CD4-positive, alpha-beta memory T cell (primary cell): ENCODE results near the gene TLCD4. TPM values are rescaled to one million over a fixed set of nuclear protein-coding genes. Genes with fewer than 3 reads are reported as not detected.
"Not testable (repeated sequence)": the region's sequence is repeated elsewhere in the genome, so short reads cannot be mapped to it uniquely, and the experiment has no call there.

Experiments
- CTCF ChIA-PET: fragments of 350-600 bp; sonication (Branson Sonifier 250); formaldehyde crosslinking; loops from one replicate; lab custom pipeline; 2021; ENCODE audit warnings: inconsistent platforms; ENCODE audit not compliant: partially characterized antibody; lab: Charles Lee
- POLR2A ChIA-PET: fragments of 350-600 bp; sonication (Branson Sonifier 250); formaldehyde crosslinking; loops from one replicate; lab custom pipeline; 2021; ENCODE audit not compliant: partially characterized antibody; lab: Charles Lee
- DNase-seq, 5 donors: peaks; one replicate each; pipeline versions ENCODE4 v3.0.0 to v3.0.0-alpha.2; 2020 to 2022; ENCODE audit warnings: mixed read lengths in 1 of 5
- H3K27ac ChIP-seq: one replicate; pipeline ENCODE4 v1.7.0; 2013; ENCODE audit warnings: low read depth, low read length
- H3K27me3 ChIP-seq: 2 replicates; pipeline ENCODE4 v1.7.0; 2013; ENCODE audit warnings: mild to moderate bottlenecking, low read length, moderate library complexity; ENCODE audit not compliant: insufficient read depth
- H3K36me3 ChIP-seq: 2 replicates; pipeline ENCODE4 v1.7.0; 2013; ENCODE audit warnings: mild to moderate bottlenecking, low read length, moderate library complexity; ENCODE audit not compliant: insufficient read depth
- H3K4me1 ChIP-seq: 2 replicates; pipeline ENCODE4 v1.7.0; 2013; ENCODE audit warnings: mild to moderate bottlenecking, low read length, moderate library complexity; ENCODE audit not compliant: insufficient read depth
- H3K4me3 ChIP-seq, 2 donors: one replicate each; pipeline ENCODE4 v1.7.0; 2013; ENCODE audit warnings: low read length in 2 of 2, mild to moderate bottlenecking in 1 of 2
- H3K9me3 ChIP-seq, 2 donors: one replicate each; pipeline ENCODE4 v1.7.0; 2013; ENCODE audit warnings: low read length in 2 of 2, control low read depth in 1 of 2; ENCODE audit not compliant: control insufficient read depth in 1 of 2
- H3K27ac Mint-ChIP-seq, 7 donors: one replicate each; pipeline ENCODE4 v1.8.0; 2020 to 2021; ENCODE audit warnings: mixed read lengths in 7 of 7, mild to moderate bottlenecking in 6 of 7, inconsistent platforms in 3 of 7, moderate library complexity in 3 of 7
- H3K27me3 Mint-ChIP-seq, 2 donors: one replicate each; pipeline ENCODE4 v1.8.0; 2020 to 2021; ENCODE audit warnings: mixed read lengths in 2 of 2
- H3K36me3 Mint-ChIP-seq, 2 donors: one replicate each; pipeline ENCODE4 v1.8.0; 2020 to 2021; ENCODE audit warnings: mixed read lengths in 2 of 2, inconsistent platforms in 1 of 2, mild to moderate bottlenecking in 1 of 2
- H3K4me1 Mint-ChIP-seq, 4 donors: one replicate each; pipeline ENCODE4 v1.8.0; 2020 to 2021; ENCODE audit warnings: mixed read lengths in 4 of 4, mild to moderate bottlenecking in 1 of 4
- H3K4me3 Mint-ChIP-seq, 8 donors: one replicate each; pipeline ENCODE4 v1.8.0; 2020 to 2021; ENCODE audit warnings: mixed read lengths in 8 of 8, mild to moderate bottlenecking in 7 of 8, moderate library complexity in 6 of 8, inconsistent platforms in 3 of 8
- H3K9me3 Mint-ChIP-seq, 8 donors: one replicate each; pipeline ENCODE4 v1.8.0; 2020 to 2021; ENCODE audit warnings: mixed read lengths in 8 of 8, mild to moderate bottlenecking in 5 of 8, inconsistent platforms in 3 of 8, moderate library complexity in 1 of 8
- intact Hi-C: fragments of 100-400 bp; cut with micrococcal nuclease; formaldehyde crosslinking; loops from one replicate; pipeline ENCODE4 v1.15.1; 2023
- polyA plus RNA-seq, 2 donors: library from polyadenylated mRNA; unstranded; fragments of 300-500 nt; fragmentation: Illumina TruSeq; gene quantifications; one replicate each; pipeline ENCODE4 v1.2.3, GENCODE V29; 2021
- total RNA-seq, 2 experiments: library from RNA; stranded (reverse); gene quantifications; one replicate each; pipeline ENCODE4 v1.2.3, GENCODE V29; 2021

The TLCD4 gene
- total and polyA plus RNA-seq, 4 experiments from 2014 or later: 0.12 to 0.64 (median 0.26) TPM

DNA sequence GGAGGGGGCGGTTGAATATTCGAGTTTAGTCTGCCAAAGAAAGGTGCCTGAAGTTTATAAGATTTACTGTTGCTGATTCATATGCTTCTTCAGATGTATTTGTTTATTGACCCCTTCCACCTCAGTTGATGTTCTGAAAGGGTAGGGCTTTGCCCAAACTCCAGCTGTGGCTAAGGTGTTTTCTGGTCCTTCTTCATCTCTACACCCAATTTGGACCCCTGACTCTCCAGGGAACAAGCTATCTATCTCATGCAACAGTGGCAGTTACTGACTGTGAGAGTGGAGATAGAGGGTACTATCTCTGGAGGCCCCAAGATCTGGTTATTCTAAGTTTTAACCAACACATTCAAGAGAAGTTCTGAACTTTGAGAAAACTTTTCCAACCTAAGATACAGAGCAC is 31.8 kb upstream of the TLCD4 start:
- H3K27ac Mint-ChIP-seq: no peak overlapping the region
- H3K4me1 Mint-ChIP-seq: peaks cover 0 to 2% (median 0%) of the 10 kb centered on the region in 4 donors
- no peaks in the 10 kb centered on the region for H3K4me1 ChIP-seq
- no peak overlapping the region for H3K4me3 Mint-ChIP-seq
- peaks cover 0 to 2% (median 0%) of the 10 kb centered on the region in 8 donors for H3K9me3 Mint-ChIP-seq
- POLR2A ChIA-PET: interaction anchor here (2.6 kb wide), 1 partner anchor 148 kb away, joined by 9 read pairs; the partner anchor contains the start of gene RWDD3
- CTCF ChIA-PET: interaction anchor here (1.0 to 7.0 kb wide), 15 partner anchors 11 to 231 kb away, joined by 3 to 82 read pairs (median 7); partner anchors contain the start of genes ALG14, RWDD3 and TLCD4
- no peak for DNase-seq
- intact Hi-C loops: no loop called here
- H3K4me3 ChIP-seq: no peak overlapping the region
- peaks cover 10 to 13% of the 10 kb centered on the region in 2 donors for H3K27me3 Mint-ChIP-seq
- H3K27ac ChIP-seq: no peak overlapping the region
- H3K36me3 ChIP-seq: no peaks in the 10 kb centered on the region
- H3K9me3 ChIP-seq: no peaks in the 10 kb centered on the region
- no peaks in the 10 kb centered on the region for H3K27me3 ChIP-seq
- no peaks in the 10 kb centered on the region for H3K36me3 Mint-ChIP-seq

DNA sequence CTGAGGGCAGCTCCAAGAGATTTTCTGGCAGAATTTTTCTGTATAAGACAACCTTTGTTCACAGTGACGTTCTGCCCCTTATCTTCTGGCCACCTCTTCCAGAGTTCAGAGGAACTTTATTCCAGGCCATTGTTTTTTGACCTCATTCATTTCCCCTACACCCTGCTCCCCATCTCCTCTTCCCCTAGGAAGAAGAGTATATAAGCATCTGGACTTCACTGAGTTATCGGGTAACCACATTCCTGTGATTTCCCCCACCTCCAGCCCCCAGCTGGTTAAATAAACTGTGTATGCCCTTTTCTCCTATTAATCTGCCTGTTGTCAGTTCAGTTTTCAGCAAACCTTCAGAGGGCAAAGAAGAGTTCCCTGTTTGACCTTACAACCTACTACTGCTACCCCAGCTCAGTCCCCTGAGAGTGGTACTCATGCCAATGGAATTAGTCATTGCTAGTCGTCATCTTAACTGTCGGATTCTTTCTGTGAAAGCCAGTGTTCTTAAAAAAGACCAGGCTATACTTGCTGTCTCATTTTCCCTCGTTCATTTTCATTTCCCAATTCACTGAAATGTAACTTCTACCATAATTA is 30.1 kb upstream of the TLCD4 start:
- Histone ChIP-seq H3K9me3 (no peaks in the 10 kb centered on the region), H3K4me3 (no peak overlapping the region), H3K36me3 (no peaks in the 10 kb centered on the region), H3K27me3 (no peaks in the 10 kb centered on the region), H3K4me1 (no peaks in the 10 kb centered on the region), H3K27ac (no peak overlapping the region)
- Mint-ChIP-seq H3K4me3 (no peak overlapping the region), H3K9me3 (peaks cover 0 to 4% (median 0%) of the 10 kb centered on the region in 8 donors), H3K36me3 (no peaks in the 10 kb centered on the region), H3K27ac (no peak overlapping the region), H3K4me1 (peaks cover 0 to 2% (median 0%) of the 10 kb centered on the region in 4 donors), H3K27me3 (peaks cover 14 to 18% of the 10 kb centered on the region in 2 donors)
- ChIA-PET CTCF (interaction anchor here (0.9 to 2.3 kb wide), 2 partner anchors 28 to 147 kb away, joined by 3 to 10 read pairs; partner anchors contain the start of gene RWDD3), POLR2A (no interaction called here)
- intact Hi-C loops: no loop called here
- DNase-seq: no peak

DNA sequence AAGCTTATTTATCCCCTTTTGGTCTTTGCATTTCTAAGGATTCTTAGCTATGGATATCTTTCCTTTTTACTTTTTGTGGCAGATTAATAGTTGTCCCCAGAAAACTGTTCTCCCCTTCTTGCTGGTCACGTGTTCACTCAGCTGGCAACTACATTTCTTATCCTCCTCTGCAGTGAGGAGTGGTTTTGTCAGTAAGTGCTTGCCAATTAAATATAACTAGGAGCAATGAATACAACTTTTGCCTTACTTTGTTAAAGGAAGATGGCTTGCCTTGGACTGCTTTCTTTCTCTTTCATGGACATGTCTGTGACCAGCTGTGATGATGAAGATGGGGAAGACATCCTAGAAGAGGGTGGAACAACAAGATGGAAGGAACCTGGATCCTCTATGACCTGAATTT is 28.9 kb upstream of the TLCD4 start:
- no peaks in the 10 kb centered on the region for H3K36me3 Mint-ChIP-seq
- H3K4me1 ChIP-seq: no peaks in the 10 kb centered on the region
- POLR2A ChIA-PET: no interaction called here
- H3K4me1 Mint-ChIP-seq: peaks cover 0 to 2% (median 0%) of the 10 kb centered on the region in 4 donors
- no peak for DNase-seq
- peaks cover 0 to 4% (median 0%) of the 10 kb centered on the region in 8 donors for H3K9me3 Mint-ChIP-seq
- peaks cover 10 to 18% of the 10 kb centered on the region in 2 donors for H3K27me3 Mint-ChIP-seq
- intact Hi-C loops: no loop called here
- CTCF ChIA-PET: interaction anchor here (0.9 to 2.3 kb wide), 3 partner anchors 15 to 145 kb away, joined by 3 to 10 read pairs (median 3); partner anchors contain the start of gene RWDD3
- H3K27ac ChIP-seq: no peak overlapping the region
- H3K27me3 ChIP-seq: no peaks in the 10 kb centered on the region
- H3K36me3 ChIP-seq: no peaks in the 10 kb centered on the region
- H3K27ac Mint-ChIP-seq: no peak overlapping the region
- no peak overlapping the region for H3K4me3 Mint-ChIP-seq
- no peak overlapping the region for H3K4me3 ChIP-seq
- H3K9me3 ChIP-seq: no peaks in the 10 kb centered on the region

DNA sequence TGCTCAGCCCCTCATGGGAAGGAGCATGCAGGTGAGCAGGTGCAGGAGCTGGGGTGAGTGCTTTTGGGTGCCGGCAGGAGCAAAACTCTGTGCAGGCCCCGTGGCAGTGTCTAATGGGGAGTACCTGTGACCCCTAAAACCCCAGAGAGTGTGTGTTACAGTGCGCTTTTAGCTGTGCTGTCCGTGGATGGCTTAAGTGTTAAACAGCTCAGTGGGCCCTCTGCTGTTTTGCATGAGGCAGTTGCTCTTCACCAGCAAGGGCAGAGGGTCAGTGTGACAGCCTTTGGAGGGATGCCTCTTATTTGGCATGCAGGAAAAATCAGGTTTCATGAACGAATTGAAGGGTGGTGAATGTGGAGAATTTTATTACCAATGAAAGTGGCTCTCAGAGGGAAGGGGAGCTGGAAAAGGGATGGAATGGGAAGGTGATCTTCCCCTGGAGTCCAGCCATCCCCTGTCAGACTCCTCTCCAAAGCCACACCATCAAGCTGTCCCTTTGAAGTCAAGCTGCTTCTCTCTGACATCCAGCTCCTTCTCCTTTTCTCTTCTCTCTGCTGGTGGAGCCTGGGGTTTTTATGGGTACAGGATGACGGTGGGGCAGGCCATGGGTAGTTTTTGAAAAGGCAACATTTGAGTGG is 27.4 kb upstream of the TLCD4 start:
- Mint-ChIP-seq H3K36me3 (no peaks in the 10 kb centered on the region), H3K4me1 (no peaks in the 10 kb centered on the region), H3K27me3 (peaks cover 8 to 18% of the 10 kb centered on the region in 2 donors), H3K9me3 (peaks cover 0 to 4% (median 0%) of the 10 kb centered on the region in 8 donors), H3K4me3 (no peak overlapping the region), H3K27ac (no peak overlapping the region)
- intact Hi-C loops: no loop called here
- H3K9me3 ChIP-seq: no peaks in the 10 kb centered on the region
- CTCF ChIA-PET: interaction anchor here (0.9 to 1.2 kb wide), 2 partner anchors 13 to 235 kb away, joined by 3 read pairs; no protein-coding TSS in a partner anchor
- POLR2A ChIA-PET: no interaction called here
- no peaks in the 10 kb centered on the region for H3K27me3 ChIP-seq
- H3K27ac ChIP-seq: no peak overlapping the region
- no peaks in the 10 kb centered on the region for H3K4me1 ChIP-seq
- no peak for DNase-seq
- H3K4me3 ChIP-seq: no peak overlapping the region
- no peaks in the 10 kb centered on the region for H3K36me3 ChIP-seq

DNA sequence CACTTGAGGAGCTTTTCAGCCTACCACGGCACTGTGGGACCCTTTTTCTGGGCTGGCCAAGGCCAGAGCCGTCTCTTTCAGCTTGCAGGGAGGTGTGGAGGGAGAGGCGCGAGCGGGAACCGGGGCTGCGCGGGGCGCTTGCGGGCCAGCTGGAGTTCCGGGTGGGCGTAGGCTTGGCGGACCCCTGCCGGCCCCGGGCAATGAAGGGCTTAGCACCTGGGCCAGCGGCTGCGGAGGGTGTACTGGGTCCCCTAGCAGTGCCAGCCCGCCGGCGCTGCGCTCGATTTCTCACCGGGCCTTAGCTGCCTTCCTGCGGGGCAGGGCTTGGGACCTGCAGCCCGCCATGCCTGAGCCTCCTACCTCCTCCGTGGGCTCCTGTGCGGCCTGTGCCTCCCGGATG is 25.9 kb upstream of the TLCD4 start:
- H3K4me1 Mint-ChIP-seq, H3K36me3 ChIP-seq, intact Hi-C loops, H3K4me3 ChIP-seq, H3K27ac ChIP-seq, H3K9me3 Mint-ChIP-seq, DNase-seq, H3K4me3 Mint-ChIP-seq, H3K9me3 ChIP-seq, H3K27me3 ChIP-seq, H3K27ac Mint-ChIP-seq, H3K4me1 ChIP-seq, H3K36me3 Mint-ChIP-seq: not testable (repeated sequence)
- ChIA-PET POLR2A (interaction anchor here (1.1 kb wide), 1 partner anchor 10 kb away, joined by 4 read pairs; no protein-coding TSS in a partner anchor), CTCF (interaction anchor here (1.4 kb wide), 1 partner anchor 237 kb away, joined by 3 read pairs; no protein-coding TSS in a partner anchor)
- H3K27me3 Mint-ChIP-seq: peaks cover 7 to 15% of the 10 kb centered on the region in 2 donors

DNA sequence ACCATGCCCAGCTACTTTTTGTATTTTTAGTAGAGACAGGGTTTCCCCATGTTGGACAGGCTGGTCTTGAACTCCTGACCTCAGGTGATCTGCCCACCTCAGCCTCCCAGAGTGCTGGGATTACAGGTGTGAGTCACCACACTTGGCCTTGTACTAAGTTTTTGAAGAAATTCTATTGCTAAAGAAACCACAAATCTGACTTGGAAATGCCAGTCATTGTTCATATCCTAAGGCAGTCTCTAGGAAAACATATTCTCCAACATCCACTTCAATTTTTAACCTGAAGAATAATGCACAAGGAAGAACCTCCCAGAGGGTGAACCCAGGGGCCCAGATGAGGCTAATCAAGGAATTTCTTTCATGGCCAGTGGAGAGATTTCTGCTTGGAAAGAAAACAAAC is 24.3 kb upstream of the TLCD4 start:
- CTCF ChIA-PET, intact Hi-C loops, H3K9me3 Mint-ChIP-seq: not testable (repeated sequence)

DNA sequence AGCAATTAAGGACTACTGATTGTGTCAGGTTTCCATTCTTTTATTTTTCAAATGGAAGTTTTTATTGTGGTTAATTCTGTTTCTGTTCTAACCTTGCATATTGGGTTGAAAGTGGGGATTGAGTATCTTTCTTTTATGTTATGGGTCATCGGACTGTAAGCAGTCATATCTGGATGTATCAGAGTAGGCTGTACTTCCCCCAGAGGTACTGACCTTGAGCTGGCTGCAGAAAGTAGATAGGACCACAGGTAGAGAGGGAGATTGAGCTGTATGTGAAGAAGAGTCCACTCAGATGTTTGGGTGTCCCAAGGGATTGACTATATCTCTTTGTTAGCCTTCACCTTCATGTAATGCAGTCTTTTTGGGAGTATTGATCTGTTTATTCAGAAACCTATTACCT is 23.9 kb upstream of the TLCD4 start:
- Histone ChIP-seq H3K4me3 (no peak overlapping the region), H3K36me3 (no peaks in the 10 kb centered on the region), H3K9me3 (no peaks in the 10 kb centered on the region), H3K4me1 (no peaks in the 10 kb centered on the region), H3K27me3 (no peaks in the 10 kb centered on the region), H3K27ac (no peak overlapping the region)
- intact Hi-C loops: no loop called here
- DNase-seq: no peak
- H3K4me1 Mint-ChIP-seq: no peaks in the 10 kb centered on the region
- no peaks in the 10 kb centered on the region for H3K36me3 Mint-ChIP-seq
- POLR2A ChIA-PET: no interaction called here
- H3K27ac Mint-ChIP-seq: no peak overlapping the region
- H3K9me3 Mint-ChIP-seq: peaks cover 0 to 4% (median 0%) of the 10 kb centered on the region in 8 donors
- peaks cover 12 to 15% of the 10 kb centered on the region in 2 donors for H3K27me3 Mint-ChIP-seq
- CTCF ChIA-PET: no interaction called here
- H3K4me3 Mint-ChIP-seq: no peak overlapping the region

More for the DNA sequence above, 24.3 kb upstream of the TLCD4 start:
- H3K4me1 ChIP-seq, H3K27me3 ChIP-seq, H3K36me3 ChIP-seq, H3K4me1 Mint-ChIP-seq, H3K27ac Mint-ChIP-seq, H3K9me3 ChIP-seq, H3K4me3 ChIP-seq, POLR2A ChIA-PET, H3K4me3 Mint-ChIP-seq, H3K36me3 Mint-ChIP-seq, DNase-seq, H3K27ac ChIP-seq: not testable (repeated sequence)
- peaks cover 10 to 17% of the 10 kb centered on the region in 2 donors for H3K27me3 Mint-ChIP-seq
